Glomerular visceral epithelial cell (primary cell): Measurements from ENCODE around the gene AS3MT.
"Not testable (repeated sequence)": the region's sequence is repeated elsewhere in the genome, so short reads cannot be mapped to it uniquely, and the experiment has no call there.

ENCODE experiments used
- DNase-seq: peaks from one replicate; pipeline ENCODE4 v3.0.0-alpha.2; 2016; ENCODE audit errors: extremely low spot score

The AS3MT gene

GRCh38 chr10:102919246-102919959 is 50.1 kb downstream of the AS3MT start:
- DNase-seq = no peak

- DNase-seq = no peak
Observed at GRCh38 chr10:102919992-102920739, 50.9 kb downstream of the AS3MT start.

GRCh38 chr10:102923601-102924000 is 54.3 kb downstream of the AS3MT start:
- DNase-seq = no peak

- DNase-seq = no peak
Observed at GRCh38 chr10:102926842-102927241, 57.6 kb downstream of the AS3MT start.

- no peak for DNase-seq
Observed at GRCh38 chr10:102927311-102928010, 58.2 kb downstream of the AS3MT start.

- DNase-seq = not testable (repeated sequence)
Observed at GRCh38 chr10:102928442-102928841, 59.2 kb downstream of the AS3MT start.

- DNase-seq = no peak
Observed at GRCh38 chr10:102930720-102931119, 61.5 kb downstream of the AS3MT start.

GRCh38 chr10:102931643-102932042 is 62.4 kb downstream of the AS3MT start:
- no peak for DNase-seq

GRCh38 chr10:102935505-102935904 is 66.2 kb downstream of the AS3MT start:
- no peak for DNase-seq

- no peak for DNase-seq
Observed at GRCh38 chr10:102935939-102936605, 66.8 kb downstream of the AS3MT start.

GRCh38 chr10:102941401-102941800 is 72.1 kb downstream of the AS3MT start:
- DNase-seq = no peak

- DNase-seq = no peak
Observed at GRCh38 chr10:102945449-102945848, 76.2 kb downstream of the AS3MT start.

GRCh38 chr10:102945962-102946361 is 76.7 kb downstream of the AS3MT start:
- no peak for DNase-seq

GRCh38 chr10:102946992-102947391 is 77.7 kb downstream of the AS3MT start:
- DNase-seq = no peak

- DNase-seq = no peak
Observed at GRCh38 chr10:102948176-102948575, 78.9 kb downstream of the AS3MT start.

GRCh38 chr10:102948786-102949185 is 79.5 kb downstream of the AS3MT start:
- DNase-seq = no peak

GRCh38 chr10:102949916-102950315 is 80.6 kb downstream of the AS3MT start:
- DNase-seq = no peak

- peak; percentile 21 for DNase-seq
Observed at GRCh38 chr10:102951316-102951715, 82.0 kb downstream of the AS3MT start.
